Fibroblast of the aortic adventitia (primary cell): ENCODE measurements around the gene MAP2K3. TPM values are rescaled to one million over a fixed set of nuclear protein-coding genes. Genes with fewer than 3 reads are reported as not detected.

Source experiments
- DNase-seq: peaks from one replicate; pipeline ENCODE4 v3.0.0-alpha.2; 2010; ENCODE audit warnings: low read depth
- H3K4me3 ChIP-seq: 2 replicates; pipeline ENCODE4 v1.5.1; 2011; ENCODE audit warnings: low read depth, mild to moderate bottlenecking, control low read depth, low read length, moderate library complexity
- CTCF ChIP-seq: IDR thresholded peaks from 2 replicates; pipeline ENCODE4 v1.5.1; 2011; ENCODE audit warnings: mild to moderate bottlenecking, low read length, control low read depth, inconsistent platforms; ENCODE audit not compliant: insufficient read depth
- total RNA-seq: library from RNA; depleted of rRNA; stranded (reverse); fragments of >200 nt; gene quantifications from 2 replicates; pipeline ENCODE4 v1.2.3, GENCODE V29; 2012; ENCODE audit warnings: low replicate concordance

The MAP2K3 gene
- total RNA-seq, 1 donor: 24.5 TPM

GRCh38 chr17:21362331-21362931 is 77.9 kb downstream of the MAP2K3 start:
- no peak overlapping the region for H3K4me3 ChIP-seq
- no peak for DNase-seq
- TF ChIP-seq CTCF: no peak

- no peak overlapping the region for H3K4me3 ChIP-seq
- no peak for TF ChIP-seq CTCF
- no peak for DNase-seq
Observed at GRCh38 chr17:21363776-21364642, 79.5 kb downstream of the MAP2K3 start.

Other genes starting within 250 kb of the MAP2K3 start
- 107 and 214 TPM in 2 replicates for gene USP22, start 241.7 kb upstream of the MAP2K3 start, total RNA-seq
- gene DHRS7B, start 157.7 kb upstream of the MAP2K3 start, total RNA-seq: 12.7 and 15.6 TPM in 2 replicates
- 5.0 and 17.5 TPM in 2 replicates for gene TMEM11, start 70.5 kb upstream of the MAP2K3 start, total RNA-seq
- gene NATD1, start 31.3 kb upstream of the MAP2K3 start, total RNA-seq: 3.1 and 4.4 TPM in 2 replicates
- 1.7 and 2.7 TPM in 2 replicates for gene KCNJ12, start 91.6 kb downstream of the MAP2K3 start, total RNA-seq